HG03571 (cell line): ENCODE data around the gene CPA1.
"Not testable (repeated sequence)": the region's sequence is repeated elsewhere in the genome, so short reads cannot be mapped to it uniquely, and the experiment has no call there.

Experiments used
- ATAC-seq: cut with Tn5 transposase; IDR thresholded peaks from one replicate; pipeline ENCODE4 v1.9.1; 2021; ENCODE audit not compliant: unreplicated experiment

The CPA1 gene

GRCh38 chr7:130371046-130371445 is 9.2 kb upstream of the CPA1 start:
- ATAC-seq, result no peak

DNA sequence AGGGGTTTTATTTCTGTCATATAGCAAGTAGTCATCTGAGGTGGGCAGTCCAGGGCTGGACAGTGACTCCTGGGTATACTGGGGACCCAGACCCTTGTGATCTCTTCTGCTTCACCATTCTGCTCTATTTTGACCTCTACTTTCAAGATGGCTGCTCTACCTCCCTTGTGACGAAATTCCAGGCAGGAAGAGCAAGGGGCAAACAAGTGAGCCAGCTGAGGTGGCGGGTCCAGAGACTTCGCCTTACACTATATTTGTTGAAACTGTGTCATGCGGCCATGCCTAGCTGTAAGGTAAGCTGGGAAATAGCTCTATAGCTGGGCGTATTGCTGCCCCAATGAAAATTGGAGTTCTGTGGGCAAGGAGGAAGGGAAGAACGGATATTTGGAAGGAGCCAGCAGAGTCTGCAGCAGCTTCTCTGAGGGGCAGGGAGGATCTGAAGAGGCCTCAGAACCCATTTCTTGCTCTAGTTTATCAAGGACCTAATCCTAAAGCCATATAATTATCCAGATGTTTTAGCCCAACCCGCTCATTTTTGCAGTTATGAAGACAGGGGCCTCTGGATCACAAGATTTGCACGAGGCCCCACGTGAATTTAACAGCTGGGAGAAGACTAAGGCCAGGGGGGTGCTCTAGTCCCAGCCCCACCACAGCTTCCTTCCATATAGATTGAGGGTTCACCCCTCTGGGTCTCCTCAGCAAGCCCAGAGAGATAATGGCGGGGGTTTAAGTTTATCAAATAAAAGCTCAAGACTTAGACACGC is 7.7 kb upstream of the CPA1 start:
- no peak for ATAC-seq

DNA sequence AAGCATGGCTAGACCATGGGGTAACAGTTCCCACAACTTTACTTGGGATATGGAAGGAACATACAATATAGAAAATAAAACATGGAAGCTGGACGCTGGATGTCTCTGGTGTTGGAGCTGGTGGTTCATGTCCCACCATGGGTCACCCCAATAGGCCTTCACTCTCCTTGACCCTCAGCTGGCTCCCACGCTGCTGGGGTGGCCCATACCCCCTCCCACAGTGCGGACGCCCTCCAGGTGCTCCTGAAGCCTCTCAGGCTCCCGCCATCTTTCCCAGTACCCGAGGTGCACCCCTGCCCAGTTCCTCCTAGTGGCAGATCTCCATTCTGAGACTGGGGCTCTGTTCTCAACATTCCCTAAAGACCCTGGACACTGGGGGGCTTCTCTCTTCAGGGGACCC is 5.8 kb upstream of the CPA1 start:
- no peak for ATAC-seq

DNA sequence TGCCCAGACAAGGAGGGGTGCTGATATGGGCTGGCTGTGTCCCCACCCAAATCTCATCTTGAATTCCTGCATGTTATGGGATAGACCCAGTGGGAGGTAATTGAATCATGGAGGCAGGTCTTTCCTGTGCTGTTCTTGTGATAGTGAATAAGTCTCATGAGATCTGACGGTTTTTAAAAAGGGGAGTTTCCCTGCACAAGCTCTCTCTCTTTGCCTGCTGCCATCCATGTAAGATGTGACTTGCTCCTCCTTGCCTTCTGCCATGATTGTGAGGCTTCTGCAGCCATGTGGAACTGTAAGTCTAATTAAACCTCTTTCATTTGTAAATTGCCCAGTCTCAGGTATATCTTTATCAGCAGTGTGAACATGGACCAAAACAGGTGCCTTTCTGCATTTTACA is 3.8 kb upstream of the CPA1 start:
- ATAC-seq, result not testable (repeated sequence)

DNA sequence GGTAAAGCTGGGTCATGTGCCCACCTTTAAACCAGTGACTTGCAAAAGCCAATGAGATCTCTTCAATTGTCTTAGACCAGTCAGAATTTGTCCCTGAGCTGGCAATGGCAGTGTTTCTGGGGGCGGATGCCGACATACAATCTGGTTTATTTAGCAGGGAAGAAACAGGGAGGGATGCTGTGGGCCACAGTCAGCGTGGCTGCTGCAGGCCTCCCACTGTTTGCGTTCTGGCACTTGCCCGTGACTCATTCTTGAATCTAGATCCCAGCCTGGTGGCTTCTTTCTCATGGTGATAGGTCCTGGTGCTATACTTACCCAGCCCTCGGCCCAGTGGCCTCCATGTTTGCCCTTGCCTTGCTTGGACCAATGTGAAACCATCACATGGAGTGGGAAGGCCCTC is 3.1 kb upstream of the CPA1 start:
- ATAC-seq, result no peak

- no peak for ATAC-seq
Observed at GRCh38 chr7:130379019-130379418, 1.3 kb upstream of the CPA1 start.

DNA sequence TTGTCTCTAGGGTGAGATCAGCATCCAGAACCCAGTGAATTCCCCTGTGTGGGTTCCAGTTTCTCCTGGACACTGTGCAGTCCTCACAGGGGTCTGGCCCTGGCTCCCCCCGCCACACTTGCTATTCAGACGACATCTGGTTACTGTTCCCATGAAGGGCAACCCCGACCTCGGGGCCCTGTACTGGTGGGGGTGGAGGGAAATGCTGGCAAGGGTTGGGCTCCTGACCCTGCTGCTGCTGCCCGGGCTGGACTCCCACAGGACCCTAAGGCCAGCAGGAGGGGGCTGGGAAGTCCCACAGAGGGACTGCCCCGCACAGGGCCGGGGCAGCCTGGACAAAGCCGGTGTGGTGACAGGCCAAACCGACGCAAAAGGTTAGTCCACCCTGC is 768 bp upstream of the CPA1 start:
- ATAC-seq, result no peak

DNA sequence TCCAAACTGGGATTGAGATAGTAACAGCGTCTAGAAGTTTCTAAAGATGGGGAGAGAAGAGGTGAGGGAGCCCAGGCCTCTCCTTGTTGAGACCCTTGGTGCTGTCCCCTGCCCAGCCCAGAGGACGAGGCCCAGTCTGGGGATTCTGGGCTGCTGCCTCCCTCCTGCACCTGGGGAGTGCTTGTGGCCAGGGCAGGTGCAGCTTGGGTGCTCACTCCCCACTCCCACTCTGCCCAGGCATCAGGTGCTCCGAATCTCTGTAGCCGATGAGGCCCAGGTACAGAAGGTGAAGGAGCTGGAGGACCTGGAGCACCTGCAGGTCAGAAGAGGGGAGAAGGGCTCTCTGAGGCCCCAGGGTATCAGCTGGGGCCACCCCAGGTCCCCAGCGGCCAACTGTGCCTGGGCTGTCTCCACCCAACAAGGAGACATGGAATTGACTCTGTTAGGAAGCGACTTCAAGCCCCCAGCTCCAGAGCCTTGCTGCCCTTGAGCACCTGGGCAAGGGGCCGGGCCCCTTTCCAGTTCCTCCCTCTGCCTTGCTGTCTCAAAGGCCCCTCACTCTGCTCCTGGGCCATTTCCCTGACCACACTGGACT is 664 bp downstream of the CPA1 start:
- ATAC-seq, result no peak

DNA sequence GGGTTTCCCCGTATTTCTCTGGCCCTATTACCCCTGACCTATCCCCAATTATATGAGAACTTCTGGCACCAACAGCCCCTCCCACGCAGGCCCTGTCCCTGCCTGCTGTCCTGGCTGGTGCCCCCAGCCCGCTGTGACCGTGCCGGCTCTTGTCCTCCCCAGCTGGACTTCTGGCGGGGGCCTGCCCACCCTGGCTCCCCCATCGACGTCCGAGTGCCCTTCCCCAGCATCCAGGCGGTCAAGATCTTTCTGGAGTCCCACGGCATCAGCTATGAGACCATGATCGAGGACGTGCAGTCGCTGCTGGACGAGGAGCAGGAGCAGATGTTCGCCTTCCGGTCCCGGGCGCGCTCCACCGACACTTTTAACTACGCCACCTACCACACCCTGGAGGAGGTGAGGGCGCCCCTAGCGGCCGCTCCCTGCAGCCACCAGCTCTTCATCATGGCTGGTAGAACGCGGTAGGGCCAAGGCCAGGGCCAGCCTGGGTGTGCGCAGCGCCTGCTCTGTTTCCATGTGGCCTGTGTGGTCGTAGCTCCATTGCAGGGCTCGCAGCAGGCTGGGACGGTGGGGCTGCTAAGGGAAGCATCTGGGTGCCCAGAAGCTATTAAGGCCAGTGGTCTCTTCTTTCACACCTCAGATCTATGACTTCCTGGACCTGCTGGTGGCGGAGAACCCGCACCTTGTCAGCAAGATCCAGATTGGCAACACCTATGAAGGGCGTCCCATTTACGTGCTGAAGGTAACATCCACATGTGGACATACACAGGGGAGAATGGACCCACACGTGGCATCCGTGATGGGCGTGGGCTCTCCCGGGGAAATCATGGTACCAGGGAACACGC is 1.4 kb downstream of the CPA1 start:
- no peak for ATAC-seq

- no peak for ATAC-seq
Observed at GRCh38 chr7:130383187-130383980, 3.1 kb downstream of the CPA1 start.

DNA sequence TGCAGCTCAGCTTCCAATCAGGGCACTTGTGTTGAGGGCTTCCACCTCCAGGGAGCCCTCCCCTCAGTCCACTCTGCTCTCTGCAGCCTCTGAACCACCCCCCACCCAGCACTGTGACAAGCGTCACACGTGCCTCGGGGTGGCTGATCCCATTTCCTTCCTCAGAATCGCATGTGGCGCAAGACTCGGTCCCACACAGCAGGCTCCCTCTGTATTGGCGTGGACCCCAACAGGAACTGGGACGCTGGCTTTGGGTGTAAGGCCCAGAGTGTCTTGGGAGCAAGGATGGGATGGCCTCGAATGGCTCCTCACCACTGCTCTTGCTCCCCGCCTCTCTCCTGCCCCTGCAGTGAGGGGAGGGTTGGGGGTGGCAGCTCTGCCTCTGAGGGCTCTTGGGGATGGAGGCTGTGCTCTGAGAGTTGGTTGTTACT is 4.1 kb downstream of the CPA1 start:
- no peak for ATAC-seq

GRCh38 chr7:130384841-130385599 is 4.7 kb downstream of the CPA1 start:
- no peak for ATAC-seq

- no peak for ATAC-seq
Observed at GRCh38 chr7:130385600-130386066, 5.3 kb downstream of the CPA1 start.

- ATAC-seq, result no peak
Observed at GRCh38 chr7:130386876-130387275, 6.6 kb downstream of the CPA1 start.

GRCh38 chr7:130387306-130387627 is 7.0 kb downstream of the CPA1 start:
- no peak for ATAC-seq

DNA sequence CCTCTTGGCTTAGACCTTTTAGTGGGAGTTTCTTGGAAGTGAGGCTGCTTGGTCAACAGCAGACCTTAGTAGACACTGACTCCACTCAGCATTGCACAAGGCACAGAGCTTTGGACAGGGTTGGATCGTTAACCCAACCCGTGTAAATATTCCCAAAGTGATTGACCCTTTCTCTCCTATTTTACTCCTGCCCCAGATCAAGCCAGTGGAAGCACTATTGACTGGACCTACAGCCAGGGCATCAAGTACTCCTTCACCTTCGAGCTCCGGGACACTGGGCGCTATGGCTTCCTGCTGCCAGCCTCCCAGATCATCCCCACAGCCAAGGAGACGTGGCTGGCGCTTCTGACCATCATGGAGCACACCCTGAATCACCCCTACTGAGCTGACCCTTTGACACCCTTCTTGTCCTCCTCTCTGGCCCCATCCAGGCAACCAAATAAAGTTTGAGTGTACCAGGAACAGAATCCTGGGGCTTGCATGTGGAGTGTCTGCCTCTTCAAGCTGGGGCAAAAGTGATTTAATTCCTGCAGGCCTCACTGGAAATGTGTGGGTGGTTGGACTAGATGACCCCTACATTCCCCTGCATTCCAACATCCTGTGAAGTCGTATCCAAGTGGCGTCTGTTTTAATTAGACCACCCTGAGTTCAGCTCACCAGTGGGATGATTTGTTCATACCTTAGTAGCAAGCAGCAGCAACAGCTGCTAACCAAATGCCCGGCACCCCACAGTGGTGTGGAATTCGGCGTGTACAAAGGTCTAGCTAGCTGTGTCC is 7.5 kb downstream of the CPA1 start:
- no peak for ATAC-seq

DNA sequence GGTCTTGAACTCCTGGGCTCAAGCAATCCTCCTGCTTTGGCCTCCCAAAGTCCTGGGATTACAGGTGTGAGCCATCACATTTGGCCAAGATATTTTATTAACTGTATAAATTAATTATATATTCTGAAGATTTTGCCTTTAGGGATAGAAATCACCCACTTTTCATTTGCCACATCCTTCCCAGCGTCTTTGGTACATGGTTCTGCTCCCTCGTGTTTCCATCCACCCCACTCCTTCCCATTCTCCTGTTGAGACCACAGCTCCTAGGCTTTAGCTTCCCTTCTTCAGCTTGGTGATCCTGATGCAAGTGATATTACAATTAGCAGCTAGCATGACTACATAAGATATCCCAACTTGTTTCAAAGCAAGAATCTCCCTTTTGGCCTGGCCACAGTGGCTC is 8.4 kb downstream of the CPA1 start:
- no peak for ATAC-seq

DNA sequence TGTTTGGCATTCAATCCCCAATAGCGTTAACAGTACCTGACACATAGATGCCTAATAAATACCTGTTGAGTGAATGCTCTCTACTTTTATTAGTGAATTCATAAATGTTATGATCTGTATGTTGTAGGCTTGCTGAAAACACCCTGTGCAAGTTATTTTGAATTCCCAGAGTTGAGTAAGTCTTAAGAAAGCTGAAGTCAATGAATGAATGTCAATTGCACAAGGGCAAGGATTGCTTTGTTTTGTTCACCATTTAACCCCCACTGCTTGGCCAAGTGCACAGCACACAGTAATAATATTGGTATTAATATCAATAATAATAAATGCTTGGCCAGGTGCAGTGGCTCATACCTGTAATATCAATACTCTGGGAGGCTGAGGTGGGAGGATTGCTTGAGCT is 10.2 kb downstream of the CPA1 start:
- no peak for ATAC-seq

GRCh38 chr7:130393101-130393561 is 12.8 kb downstream of the CPA1 start:
- no peak for ATAC-seq
